Thymus (tissue), 11 donors: Measurements from ENCODE around the gene SEPTIN10. TPM values are rescaled to one million over a fixed set of nuclear protein-coding genes. Genes with fewer than 3 reads are reported as not detected.

Source experiments
- DNase-seq, 9 donors: peaks; one replicate each; pipeline ENCODE4 v3.0.0-alpha.2; 2013; ENCODE audit warnings: low spot score in 9 of 9, low read depth in 6 of 9, missing footprints in 1 of 9
- H3K27ac ChIP-seq, 2 donors: one replicate each; pipeline ENCODE4 v1.5.1; 2013; ENCODE audit warnings: control low read depth in 1 of 2, low read depth in 1 of 2, low read length in 1 of 2, mild to moderate bottlenecking in 1 of 2, moderate library complexity in 1 of 2
- H3K27me3 ChIP-seq, 2 donors: one replicate each; pipeline ENCODE4 v1.5.1; 2013; ENCODE audit warnings: low read length in 1 of 2; ENCODE audit not compliant: control insufficient read depth in 2 of 2, insufficient read depth in 1 of 2
- H3K36me3 ChIP-seq, 2 donors: one replicate each; pipeline ENCODE4 v1.5.1; 2013; ENCODE audit warnings: low read length in 1 of 2, mild to moderate bottlenecking in 1 of 2, moderate library complexity in 1 of 2; ENCODE audit not compliant: control insufficient read depth in 2 of 2, insufficient read depth in 2 of 2
- H3K4me1 ChIP-seq, 2 donors: one replicate each; pipeline ENCODE4 v1.5.1; 2013; ENCODE audit warnings: low read length in 2 of 2; ENCODE audit not compliant: control insufficient read depth in 2 of 2, insufficient read depth in 2 of 2
- H3K4me3 ChIP-seq, 2 donors: one replicate each; pipeline ENCODE4 v1.5.1; 2013; ENCODE audit warnings: low read length in 2 of 2, control low read depth in 1 of 2, mild to moderate bottlenecking in 1 of 2
- H3K9me3 ChIP-seq, 2 donors: one replicate each; pipeline ENCODE4 v1.5.1; 2013; ENCODE audit warnings: low read length in 1 of 2, mild to moderate bottlenecking in 1 of 2; ENCODE audit not compliant: control insufficient read depth in 2 of 2, insufficient read depth in 1 of 2
- WGBS: extraction: QIAGEN DNeasy Blood & Tissue Kit; methylation state at CpG from one replicate; pipeline ENCODE4 v1.1.7; 2013; 5-methylcytosine and 5-hydroxymethylcytosine counted together
- polyA plus RNA-seq: library from polyadenylated mRNA; stranded (reverse); fragments of 200-250 nt; gene quantifications from one replicate; pipeline ENCODE4 v1.2.3, GENCODE V29; 2013
- total RNA-seq: library from RNA; stranded (reverse); fragments of 120-200 nt; gene quantifications from one replicate; pipeline ENCODE4 v1.2.4, GENCODE V29; 2013
- donor health status: healthy.

The SEPTIN10 gene
- total and polyA plus RNA-seq, 2 donors, result 27.3 to 42.4 TPM

GRCh38 chr2:109560265-109560664, 53.5 kb downstream of the SEPTIN10 start:
- 94% methylated on average over 1 of the region's 1 CpG for WGBS
- Histone ChIP-seq H3K36me3 (no peaks in the 10 kb centered on the region), H3K27ac (no peak overlapping the region), H3K4me1 (no peaks in the 10 kb centered on the region), H3K4me3 (no peak overlapping the region), H3K9me3 (no peaks in the 10 kb centered on the region), H3K27me3 (no peaks in the 10 kb centered on the region)
- no peak for DNase-seq

DNA sequence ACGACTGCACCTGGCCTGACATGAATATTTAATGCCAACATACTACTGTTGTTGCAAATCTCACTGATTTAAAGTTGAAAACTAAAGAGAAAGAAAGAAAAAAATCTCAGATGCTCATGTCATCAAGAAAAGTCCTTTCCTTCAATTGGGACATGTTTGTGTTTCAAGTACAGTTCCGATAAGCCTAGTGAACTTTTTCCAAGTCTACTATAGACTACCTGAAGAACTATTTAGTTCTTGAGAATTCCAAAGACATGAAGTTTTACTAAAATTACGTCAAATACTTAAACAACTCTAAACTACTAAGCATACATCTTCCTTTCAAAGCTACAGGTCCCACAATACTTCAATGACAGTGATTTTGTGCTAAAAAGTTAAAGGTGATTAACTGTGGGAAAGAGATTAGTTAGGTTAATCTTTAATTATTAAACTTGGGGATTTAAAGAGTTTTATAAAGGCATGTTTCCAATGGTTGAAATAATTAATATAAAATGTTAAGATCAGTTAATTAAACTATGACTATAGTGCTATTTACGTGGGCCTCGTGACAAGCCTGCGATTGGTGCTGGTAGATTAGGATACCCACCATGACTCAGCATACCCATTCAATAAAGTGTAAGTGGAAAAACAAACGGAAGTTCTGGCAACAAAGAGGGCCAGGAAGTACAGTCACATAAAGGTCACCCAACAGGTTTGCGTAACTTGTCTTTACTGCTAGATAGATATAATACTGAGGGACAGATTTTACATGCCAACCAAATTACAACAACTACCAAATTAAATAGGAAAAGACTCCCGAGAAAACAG, 55.5 kb downstream of the SEPTIN10 start:
- DNase-seq, result no peak
- Histone ChIP-seq H3K9me3 (no peaks in the 10 kb centered on the region), H3K4me1 (no peaks in the 10 kb centered on the region), H3K27me3 (no peaks in the 10 kb centered on the region), H3K4me3 (no peak overlapping the region), H3K36me3 (no peaks in the 10 kb centered on the region), H3K27ac (no peak overlapping the region)
- WGBS, result 77% methylated on average over 9 of the region's 9 CpGs

- H3K27ac ChIP-seq, result no peak overlapping the region
- H3K4me3 ChIP-seq, result no peak overlapping the region
- H3K36me3 ChIP-seq, result no peaks in the 10 kb centered on the region
- no peaks in the 10 kb centered on the region for H3K27me3 ChIP-seq
- H3K9me3 ChIP-seq, result no peaks in the 10 kb centered on the region
- DNase-seq, result no peak
- H3K4me1 ChIP-seq, result no peaks in the 10 kb centered on the region
- WGBS, result 90% methylated on average over 1 of the region's 1 CpG
Measured at GRCh38 chr2:109557309-109557708, 56.5 kb downstream of the SEPTIN10 start.

DNA sequence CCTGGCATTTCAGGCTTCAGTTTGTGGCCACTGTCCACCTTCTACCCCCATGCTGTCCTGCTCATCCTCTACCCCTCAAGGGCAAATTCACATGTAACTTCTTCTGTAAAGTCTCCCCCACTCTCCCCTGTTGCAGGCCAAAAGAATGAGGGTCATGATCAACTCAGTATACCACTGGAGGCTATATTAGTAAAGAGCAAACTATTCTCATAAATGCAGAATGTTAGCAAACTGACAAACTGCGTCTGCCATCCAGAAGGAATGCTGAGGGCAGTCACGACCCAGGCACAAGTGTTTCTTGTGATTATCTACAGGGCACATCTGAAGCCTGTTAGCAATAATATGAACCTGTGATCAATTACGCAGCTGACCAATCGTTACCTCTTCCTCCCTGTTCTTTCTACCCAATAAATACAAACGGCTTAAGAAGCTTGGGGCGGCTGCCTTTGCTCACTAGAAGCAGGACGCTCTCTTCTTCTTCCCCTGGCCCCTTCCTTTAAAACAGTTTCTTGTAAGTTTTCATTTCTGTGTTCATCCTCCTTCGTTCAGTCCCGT, 58.3 kb downstream of the SEPTIN10 start:
- no peaks in the 10 kb centered on the region for H3K4me1 ChIP-seq
- no peak for DNase-seq
- H3K4me3 ChIP-seq, result no peak overlapping the region
- no peaks in the 10 kb centered on the region for H3K9me3 ChIP-seq
- WGBS, result 95% methylated on average over 9 of the region's 9 CpGs
- no peaks in the 10 kb centered on the region for H3K27me3 ChIP-seq
- H3K36me3 ChIP-seq, result no peaks in the 10 kb centered on the region
- no peak overlapping the region for H3K27ac ChIP-seq

GRCh38 chr2:109554758-109555157, 59.0 kb downstream of the SEPTIN10 start:
- no peaks in the 10 kb centered on the region for H3K9me3 ChIP-seq
- no peaks in the 10 kb centered on the region for H3K27me3 ChIP-seq
- H3K27ac ChIP-seq, result no peak overlapping the region
- H3K4me1 ChIP-seq, result no peaks in the 10 kb centered on the region
- H3K36me3 ChIP-seq, result no peaks in the 10 kb centered on the region
- no peak for DNase-seq
- no peak overlapping the region for H3K4me3 ChIP-seq
- WGBS, result 59% methylated on average over 2 of the region's 2 CpGs

GRCh38 chr2:109549016-109549590, 64.7 kb downstream of the SEPTIN10 start:
- no peak for DNase-seq
- 97% methylated on average over 4 of the region's 4 CpGs for WGBS
- no peaks in the 10 kb centered on the region for H3K9me3 ChIP-seq
- no peak overlapping the region for H3K4me3 ChIP-seq
- H3K36me3 ChIP-seq, result no peaks in the 10 kb centered on the region
- H3K27ac ChIP-seq, result no peak overlapping the region
- peaks cover 0 to 3% of the 10 kb centered on the region in 2 donors for H3K27me3 ChIP-seq
- H3K4me1 ChIP-seq, result no peaks in the 10 kb centered on the region

DNA sequence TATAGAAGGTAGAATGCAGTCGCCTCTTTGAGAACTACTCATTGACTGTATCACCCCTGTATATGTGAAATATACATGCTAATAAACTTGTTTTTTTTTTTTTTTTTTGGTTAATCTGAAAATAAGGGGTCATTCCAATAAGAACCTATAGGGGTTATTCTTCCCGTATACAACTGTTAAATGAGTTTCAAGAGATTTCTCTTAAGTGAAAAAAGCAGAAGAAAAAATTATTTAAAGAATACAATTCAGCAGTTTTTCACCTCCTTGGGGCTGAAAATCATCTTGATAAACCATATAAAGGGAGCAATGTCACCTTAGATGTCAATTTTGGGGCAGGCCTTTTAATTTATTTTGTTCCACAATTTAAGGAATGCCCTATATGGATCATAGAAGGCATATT, 66.5 kb downstream of the SEPTIN10 start:
- Histone ChIP-seq H3K36me3 (no peaks in the 10 kb centered on the region), H3K9me3 (no peaks in the 10 kb centered on the region), H3K4me1 (no peaks in the 10 kb centered on the region), H3K27ac (no peak overlapping the region), H3K4me3 (no peak overlapping the region), H3K27me3 (peaks cover 0 to 3% of the 10 kb centered on the region in 2 donors)
- no peak for DNase-seq
- 97% methylated on average over 2 of the region's 2 CpGs for WGBS

GRCh38 chr2:109545828-109546713, 67.7 kb downstream of the SEPTIN10 start:
- no peak overlapping the region for H3K4me3 ChIP-seq
- no peaks in the 10 kb centered on the region for H3K36me3 ChIP-seq
- no peaks in the 10 kb centered on the region for H3K9me3 ChIP-seq
- DNase-seq, result peak in 8 of 9 donors; percentile 8 to 67 (median 40)
- H3K27me3 ChIP-seq, result peaks cover 0 to 3% of the 10 kb centered on the region in 2 donors
- no peak overlapping the region for H3K27ac ChIP-seq
- 42% methylated on average over 10 of the region's 10 CpGs for WGBS
- no peaks in the 10 kb centered on the region for H3K4me1 ChIP-seq
